HG03354 (cell line): ENCODE measurements around the gene IGFBPL1.

Experiments used
- ATAC-seq: cut with Tn5 transposase; IDR thresholded peaks from one replicate; pipeline ENCODE4 v1.9.1; 2021; ENCODE audit warnings: mild to moderate bottlenecking; ENCODE audit not compliant: unreplicated experiment, poor library complexity, severe bottlenecking

IGFBPL1 gene

GRCh38 chr9:38360839-38361472, 63.3 kb downstream of the IGFBPL1 start:
- no peak for ATAC-seq

GRCh38 chr9:38359689-38360385, 64.4 kb downstream of the IGFBPL1 start:
- no peak for ATAC-seq

- ATAC-seq: no peak
Observed at GRCh38 chr9:38359297-38359653, 65.0 kb downstream of the IGFBPL1 start.

GRCh38 chr9:38358390-38359296, 65.6 kb downstream of the IGFBPL1 start:
- no peak for ATAC-seq

- ATAC-seq: no peak
Observed at GRCh38 chr9:38357350-38358114, 66.7 kb downstream of the IGFBPL1 start.

GRCh38 chr9:38356851-38357250, 67.4 kb downstream of the IGFBPL1 start:
- no peak for ATAC-seq
